ENCODE measurements around the gene FCRL5.

The FCRL5 gene

DNA sequence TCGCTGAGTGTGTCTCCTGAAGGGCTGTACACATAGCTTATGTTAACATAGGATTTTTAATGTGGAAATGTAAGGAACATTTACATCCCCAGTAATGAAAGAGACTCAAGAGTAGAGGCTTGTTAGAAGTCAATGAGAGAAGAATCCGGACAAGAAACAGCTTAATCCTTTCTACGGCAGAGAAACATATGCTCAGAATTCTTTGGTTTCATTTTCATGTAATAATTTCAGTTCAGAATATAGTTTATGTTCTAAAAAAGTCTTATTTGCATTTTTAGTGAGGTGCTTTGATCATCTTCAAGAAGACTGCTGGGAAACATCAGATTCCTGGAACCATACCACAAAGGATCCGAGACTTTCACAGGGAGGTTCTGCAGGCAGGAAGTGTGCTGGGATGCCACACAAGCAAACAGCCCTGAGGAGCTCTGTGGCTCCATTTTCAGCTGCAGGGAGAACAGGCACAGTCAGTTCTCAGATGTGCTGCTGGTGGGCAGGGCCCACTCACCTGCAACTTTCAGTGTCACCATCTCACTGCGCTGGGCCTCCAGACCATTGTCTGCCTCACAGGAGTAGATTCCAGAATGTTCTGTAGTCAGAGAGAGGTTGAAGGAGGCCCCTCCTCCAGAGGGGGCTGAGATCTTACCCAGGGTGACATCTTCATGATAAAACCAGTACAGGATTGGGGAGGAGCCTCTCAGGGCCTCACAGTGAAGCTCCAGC, 28.4 kb downstream of the FCRL5 start:
- no peak for DNase-seq (ENCODE audit: low spot score)

DNA sequence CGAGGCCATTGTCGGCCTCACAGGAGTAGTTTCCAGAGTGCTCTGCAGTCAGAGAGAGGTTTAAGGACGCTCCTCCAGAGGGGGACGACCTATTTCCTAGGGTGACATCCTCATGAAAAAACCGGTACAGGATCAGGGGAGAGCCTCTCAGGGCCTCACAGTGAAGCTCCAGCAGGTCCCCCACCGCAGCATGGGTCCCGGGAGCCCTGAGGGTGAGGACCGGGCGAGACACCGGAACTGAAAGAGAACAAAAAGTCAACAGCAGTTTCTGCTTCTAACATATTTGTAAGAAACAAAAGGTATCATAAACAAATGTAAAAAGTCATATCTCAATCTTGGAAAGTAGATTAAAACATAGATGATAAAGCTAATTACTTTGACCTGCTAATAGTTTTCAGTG, 31.3 kb downstream of the FCRL5 start:
- no peak for DNase-seq (ENCODE audit: low spot score)

DNA sequence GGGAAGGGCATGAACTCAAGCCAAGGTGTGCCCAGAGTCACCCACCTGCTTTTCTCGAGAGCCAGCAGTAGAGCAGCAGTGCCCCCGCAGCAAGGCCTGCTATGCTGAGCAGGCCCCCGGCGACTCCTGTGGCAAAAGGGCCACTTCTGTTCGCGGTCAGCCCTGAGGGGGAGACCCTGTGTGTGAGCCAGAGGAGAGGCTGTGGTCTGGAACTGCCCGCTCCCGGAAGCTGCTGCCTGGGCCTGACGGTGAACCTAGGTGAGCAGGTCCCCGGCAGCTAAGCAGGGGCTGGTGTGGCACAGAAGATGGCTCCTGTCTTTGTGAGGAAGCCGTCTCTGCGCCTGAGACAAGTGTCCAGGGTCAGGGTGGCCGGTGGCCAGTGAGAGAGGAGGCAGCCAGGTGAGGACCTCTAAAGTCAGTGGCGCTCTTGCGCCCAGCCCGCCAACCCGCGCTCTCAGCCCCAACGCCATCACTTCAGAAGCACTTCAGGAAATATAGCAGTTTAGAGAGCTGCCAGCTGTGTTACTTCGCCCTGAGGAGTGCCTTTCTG, 31.9 kb downstream of the FCRL5 start:
- DNase-seq (ENCODE audit: low spot score): no peak

DNA sequence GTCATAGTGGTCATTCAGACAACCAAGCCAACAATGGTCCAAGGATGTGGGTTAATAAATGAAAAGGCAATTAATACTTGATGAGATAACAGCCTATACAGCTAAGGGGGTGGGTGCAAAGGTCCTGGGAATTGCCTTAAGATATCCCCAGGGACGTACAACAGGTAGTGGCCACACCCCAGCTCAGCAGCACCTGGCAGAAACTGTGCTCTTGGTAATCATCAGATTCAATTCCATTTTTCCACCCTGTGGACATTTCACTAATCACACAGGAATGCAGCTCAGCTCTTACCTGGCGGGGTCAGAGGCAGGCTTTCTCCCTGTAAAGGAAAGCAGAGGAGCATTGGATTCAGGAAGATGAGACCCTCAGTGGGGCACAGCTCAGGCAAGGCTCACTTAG, 32.9 kb downstream of the FCRL5 start:
- DNase-seq (ENCODE audit: low spot score): no peak

DNA sequence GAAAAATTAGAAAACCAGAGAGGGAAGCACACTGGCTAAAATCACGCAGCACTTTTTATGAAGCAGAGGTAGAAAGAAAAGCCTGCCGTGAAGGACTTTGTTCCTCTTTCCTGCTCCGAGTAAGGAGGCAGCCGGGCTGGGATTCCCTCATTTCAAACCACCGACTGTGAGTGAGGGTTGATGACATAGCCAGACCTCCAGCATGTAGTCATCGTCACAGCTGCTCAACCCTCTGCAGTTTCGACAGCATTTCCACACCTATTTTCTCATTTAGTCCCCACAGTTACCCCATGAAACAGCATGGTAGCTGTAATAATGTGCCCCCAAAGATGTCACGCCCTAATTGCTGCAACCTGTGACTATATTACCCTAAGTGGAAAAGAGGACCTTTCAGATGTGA, 35.3 kb downstream of the FCRL5 start:
- no peak for DNase-seq (ENCODE audit: low spot score)

DNA sequence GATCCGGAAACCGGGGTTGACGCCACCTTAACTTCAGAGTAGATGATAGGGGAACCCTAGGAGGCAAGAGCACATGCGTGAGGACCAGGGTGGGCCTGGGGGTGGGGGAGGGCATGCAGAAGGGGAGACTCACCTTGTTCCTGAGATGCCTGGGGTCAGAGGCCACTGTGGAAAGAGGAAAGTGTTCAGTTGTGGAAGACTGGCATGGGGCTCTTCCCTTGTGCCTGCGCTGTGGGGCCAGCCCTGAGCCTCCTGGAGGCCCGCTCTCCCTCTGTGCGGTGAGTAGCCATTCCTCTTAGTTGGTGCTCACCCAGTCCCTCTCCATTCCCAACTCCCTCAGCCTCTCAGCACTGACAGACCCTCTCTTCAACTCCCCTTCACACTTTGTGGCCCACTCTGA, 36.6 kb downstream of the FCRL5 start:
- no peak for DNase-seq (ENCODE audit: low spot score)

DNA sequence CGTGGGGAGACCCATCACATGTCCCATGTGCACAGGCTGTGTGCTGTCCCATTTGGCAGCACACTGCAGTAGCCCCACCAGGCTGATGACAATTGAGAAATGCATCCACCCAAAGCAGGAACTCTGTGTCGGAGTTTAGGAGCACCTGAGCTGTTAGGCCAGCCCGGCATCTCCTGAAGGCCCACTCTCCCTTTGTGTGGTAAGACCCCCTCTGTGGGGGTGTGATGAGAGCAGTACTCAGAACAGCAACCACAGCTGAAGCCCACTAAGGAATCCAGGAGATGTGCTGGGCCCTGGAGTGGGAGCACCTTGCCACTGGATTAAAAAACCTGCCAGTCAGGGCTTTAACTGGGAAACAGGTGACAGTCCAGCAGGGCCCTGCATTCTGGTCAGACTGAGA, 37.2 kb downstream of the FCRL5 start:
- DNase-seq (ENCODE audit: low spot score): no peak

DNA sequence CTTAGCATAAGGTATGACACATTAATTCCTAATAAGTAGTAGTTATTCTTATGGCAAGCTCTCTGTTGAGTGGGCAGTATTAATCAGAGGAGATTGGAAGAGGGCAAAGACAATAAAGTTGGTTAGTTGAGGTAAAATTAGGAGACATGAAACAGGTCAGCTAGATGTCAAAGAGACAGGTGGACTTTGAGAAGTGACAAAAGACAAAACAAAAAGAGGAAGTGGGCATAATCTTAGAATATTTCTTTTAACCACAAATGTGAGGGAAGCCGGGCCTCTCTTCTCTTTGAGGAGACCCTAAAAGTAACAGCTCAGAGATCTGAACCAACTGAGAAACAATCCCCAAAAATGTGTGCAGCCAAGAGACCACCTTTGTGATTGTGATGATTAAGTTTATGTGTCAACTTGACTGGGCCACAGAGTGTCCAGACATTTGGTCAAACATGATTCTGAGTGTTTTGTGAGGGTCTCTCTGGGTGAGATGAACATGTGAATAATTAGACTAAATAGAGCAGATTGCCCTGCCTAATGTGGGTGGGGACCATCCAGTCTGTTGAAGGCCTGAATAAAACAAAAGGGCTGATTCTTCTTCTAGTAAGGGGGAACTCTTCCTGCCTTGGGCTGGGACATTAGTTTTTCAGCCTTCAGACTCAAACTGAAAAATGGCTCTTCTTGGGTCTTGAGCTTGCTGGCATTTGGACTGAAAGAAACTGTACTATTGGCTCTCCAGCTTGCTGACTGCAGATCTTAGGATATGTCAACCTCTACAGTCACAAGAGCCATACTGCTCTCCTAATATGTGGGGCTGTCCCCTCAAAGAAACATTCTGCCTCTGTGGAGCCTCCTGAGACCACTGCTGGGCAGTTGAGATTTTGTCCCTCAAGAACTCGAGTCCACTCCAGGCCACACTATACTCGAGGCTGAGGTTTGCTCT, 40.0 kb downstream of the FCRL5 start:
- DNase-seq (ENCODE audit: low spot score): no peak

DNA sequence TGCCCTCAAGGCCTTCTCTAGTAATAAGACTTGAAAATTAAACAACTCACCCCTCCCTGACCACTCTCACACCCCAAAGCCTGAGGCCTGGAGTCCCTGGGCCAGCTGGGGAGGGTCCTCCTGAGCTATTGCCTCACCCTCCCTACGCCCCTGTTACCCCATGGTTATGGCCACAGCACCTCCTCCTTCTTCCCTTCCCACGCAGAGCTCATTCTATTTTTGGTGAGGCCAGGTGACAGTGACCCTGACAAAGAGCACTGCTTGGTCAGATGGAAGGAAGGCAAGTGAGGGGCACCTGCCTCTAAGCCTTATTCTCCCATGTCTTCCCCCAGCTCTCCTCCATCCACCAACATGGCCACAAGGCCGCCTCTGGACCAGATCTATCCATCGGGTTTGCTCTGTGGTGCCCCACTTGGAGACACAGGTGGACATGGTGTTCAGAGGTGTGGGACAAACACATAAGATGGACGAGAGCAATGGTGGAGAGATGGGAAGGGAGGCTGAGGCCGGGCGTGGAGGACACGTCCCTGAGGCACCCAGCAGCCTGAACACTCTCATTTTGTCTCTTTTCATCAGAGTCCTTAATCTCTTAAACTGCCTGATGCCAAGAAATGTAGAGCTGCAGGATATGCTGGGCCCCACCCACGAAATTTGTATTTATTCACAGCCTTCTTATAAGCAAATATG, 42.6 kb downstream of the FCRL5 start:
- no peak for DNase-seq (ENCODE audit: low spot score)

DNA sequence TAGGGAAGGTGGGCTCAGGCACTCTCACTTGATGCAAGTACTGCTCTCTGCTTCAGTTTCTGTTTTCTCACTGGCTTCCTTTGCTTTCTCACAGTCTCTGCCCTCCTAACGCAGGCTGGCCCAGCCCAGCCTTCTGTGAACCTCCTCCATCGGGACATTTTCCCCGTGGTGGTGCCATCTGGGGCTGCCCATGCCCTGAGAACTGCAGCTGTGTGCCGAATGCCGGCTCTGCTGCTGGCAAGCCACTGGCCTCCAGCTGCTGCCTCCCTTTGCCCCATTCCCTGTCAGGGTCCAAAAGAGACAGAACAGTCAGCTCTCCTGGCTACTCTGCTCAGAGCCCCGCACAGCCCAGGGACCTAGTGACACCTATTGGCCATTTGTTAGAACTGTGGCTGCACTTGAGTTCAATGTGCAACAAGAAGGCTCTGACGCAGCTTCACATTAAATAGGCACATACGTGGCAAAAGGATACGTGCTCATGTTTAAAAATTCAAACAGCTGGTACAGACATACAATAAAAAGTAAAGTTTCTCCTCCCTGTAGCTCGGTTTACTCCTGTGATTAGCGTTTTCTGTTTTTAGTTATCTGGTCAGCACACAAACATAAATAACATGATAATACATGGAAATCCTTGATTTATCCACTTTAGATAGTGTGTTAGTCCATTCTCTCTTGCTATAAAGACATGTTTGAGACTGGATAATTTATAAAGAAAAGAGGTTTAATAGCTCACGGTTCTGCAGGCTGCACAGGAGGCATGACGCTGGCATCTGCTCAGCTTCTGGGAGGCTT, 46.6 kb downstream of the FCRL5 start:
- DNase-seq (ENCODE audit: low spot score): peak; percentile 81

DNA sequence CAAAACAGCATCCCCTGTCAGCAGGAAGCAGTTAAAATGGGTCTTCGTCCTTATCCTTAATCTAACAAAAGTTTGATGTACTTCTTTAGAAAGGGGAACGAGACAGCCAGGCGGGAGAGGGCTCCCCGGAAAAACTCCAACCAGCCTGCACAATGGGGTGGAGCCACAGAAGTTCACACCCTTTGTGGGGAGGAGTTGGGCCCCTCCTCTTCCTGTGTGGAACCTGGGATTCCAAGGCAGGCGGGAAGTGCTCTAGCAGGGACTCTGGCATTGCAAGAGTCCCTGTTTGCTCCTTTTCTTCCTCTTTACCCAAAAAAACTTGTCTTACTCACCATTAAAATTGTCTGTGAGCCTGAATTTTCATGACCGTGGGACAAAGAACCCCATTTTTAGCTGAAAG, 47.7 kb downstream of the FCRL5 start:
- DNase-seq (ENCODE audit: low spot score): no peak

DNA sequence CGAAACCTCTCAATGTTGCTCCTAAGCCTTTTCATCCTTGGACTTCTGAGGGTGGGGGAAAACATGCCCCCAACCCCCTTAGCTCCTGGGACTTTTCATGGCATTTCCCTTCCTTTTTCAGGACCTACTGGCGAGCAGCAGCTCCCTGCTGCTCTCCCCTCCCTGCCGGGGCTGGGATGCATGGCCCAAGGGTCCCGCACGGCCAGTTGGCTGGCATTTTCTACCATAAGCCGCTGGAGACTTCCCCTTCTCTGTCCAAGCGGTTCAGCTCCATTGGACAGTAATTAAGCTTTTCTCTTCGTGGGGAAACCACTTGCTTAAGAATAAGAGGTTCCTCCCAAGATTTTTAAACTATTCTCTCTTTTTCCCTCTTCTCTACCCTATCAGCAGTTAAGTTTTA, 52.8 kb downstream of the FCRL5 start:
- DNase-seq (ENCODE audit: low spot score): no peak

DNA sequence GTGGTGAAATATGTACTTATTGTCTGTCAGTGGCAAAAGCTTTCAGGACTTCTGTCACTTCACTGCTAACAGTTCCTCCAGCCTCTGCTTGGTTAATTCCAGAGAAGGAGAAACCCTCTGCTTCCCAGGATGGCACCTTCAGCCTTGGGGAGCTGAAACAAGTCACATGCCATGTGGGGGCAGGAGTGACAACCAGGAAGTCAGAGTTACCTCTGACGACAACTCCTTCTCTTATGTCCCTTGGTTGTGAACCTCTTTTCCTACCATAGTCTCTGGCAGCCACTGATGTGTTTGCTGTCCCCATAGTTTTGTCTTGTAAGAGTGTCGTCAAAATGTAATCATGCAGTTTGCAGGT, 53.6 kb downstream of the FCRL5 start:
- DNase-seq (ENCODE audit: low spot score): no peak

DNA sequence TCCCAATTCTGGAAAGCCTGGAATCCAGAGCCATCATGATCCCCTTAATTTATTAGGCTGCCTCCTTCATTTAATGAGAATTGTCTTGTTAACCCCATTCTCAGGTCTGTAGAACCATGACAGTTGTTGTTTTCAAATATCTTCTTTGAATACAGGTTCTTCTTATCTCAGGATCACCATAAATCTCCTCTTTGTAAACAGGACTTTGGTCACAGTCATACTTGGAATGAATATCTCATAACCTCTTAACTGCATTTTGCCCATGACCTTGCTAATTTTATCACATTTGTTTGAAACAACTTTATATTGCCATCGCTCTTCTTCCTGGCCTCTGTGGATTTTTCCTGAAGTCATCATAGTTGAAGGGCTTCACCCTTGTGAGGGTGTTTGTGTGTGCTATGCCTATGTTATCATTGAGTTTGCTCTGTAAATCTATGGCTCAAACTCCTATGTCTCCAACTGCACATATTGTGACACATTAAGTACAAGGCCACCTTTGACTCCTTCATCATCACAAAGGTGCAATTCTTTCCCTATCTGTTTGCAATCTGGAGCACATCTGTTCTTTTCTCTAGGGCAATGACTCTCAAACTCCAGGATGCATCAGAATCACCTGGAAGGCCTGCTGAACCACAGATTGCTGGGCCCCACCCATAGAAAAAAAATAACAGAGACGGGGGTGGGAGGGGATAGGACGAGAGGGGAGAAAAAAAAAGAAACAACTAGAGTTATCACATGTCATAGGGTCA, 54.2 kb downstream of the FCRL5 start:
- DNase-seq (ENCODE audit: low spot score): no peak

DNA sequence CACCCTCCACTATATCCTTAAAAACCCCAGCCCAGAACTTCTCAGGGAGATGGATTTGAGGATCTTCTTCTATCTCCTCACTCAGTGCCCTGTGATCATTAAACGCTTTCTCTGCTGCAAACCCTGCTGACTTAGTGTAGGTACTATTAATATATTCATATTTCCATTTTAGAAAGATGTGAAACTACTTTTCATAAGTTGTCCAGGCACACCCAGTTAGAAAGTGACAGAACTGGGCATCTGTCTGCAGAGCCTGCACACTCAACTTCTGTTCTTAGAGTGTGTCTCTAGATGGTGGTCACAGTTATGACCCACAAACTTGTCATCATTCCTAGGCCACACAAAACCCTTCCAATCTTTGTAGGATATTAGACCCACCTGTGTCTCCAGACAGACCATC, 55.0 kb downstream of the FCRL5 start:
- DNase-seq (ENCODE audit: low spot score): no peak

DNA sequence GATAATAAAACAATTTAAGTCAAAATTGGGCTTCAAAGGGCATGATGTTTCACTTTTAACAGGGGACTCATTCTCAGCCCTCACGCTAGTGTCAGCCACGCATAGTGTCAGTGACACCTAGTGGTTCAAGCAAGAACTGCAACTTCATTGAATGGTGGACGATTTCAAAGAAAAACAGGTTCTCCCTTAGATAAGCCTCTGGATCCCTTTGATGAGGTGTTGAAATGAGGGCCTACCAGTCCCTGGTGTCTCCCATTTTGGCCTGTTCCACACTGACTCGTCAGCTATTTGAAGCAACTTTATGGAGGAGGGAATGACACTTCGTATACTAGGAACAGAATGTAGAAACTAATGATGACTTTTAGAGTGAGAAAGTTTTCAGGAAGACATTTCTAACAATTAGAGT, 56.2 kb downstream of the FCRL5 start:
- peak; percentile 54 for DNase-seq (ENCODE audit: low spot score)

DNA sequence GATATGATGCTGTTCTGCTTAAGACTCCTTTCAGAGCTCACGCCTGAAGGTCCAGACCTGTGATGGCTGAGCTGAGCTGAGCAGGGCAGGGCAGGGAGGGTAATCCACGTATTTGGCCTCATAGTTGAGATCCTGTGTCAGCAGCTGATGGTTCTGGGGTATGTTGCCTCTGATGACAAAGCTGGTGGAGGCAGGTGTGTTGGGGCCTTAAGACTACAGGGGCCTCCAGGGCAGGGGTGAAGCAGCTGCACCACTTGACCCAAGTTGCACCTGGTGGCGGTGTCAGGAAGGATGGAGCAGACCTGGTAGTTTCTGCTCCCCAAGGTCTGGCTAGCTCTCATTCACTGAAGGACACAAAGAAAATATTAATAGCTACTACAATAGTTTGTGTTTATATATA, 57.0 kb downstream of the FCRL5 start:
- DNase-seq (ENCODE audit: low spot score): no peak

DNA sequence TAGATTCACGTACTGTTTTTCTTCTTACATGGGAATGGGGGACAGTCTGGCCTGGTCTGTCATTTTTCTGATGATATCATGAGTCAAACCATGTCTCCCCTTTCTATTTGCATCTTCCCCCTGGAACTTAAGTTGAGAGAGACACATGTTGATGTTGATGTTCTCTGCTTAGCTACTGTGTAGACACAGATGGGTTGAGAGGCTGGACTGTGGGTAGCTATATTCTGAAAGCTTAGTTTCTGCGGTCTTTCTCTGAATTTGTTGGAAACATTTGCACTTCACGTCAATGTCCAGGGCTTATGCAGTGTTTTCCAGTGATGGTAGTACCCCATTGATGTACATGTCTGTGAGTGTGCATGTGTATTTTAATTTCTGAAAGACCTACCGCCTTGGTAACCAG, 58.2 kb downstream of the FCRL5 start:
- DNase-seq (ENCODE audit: low spot score): no peak

DNA sequence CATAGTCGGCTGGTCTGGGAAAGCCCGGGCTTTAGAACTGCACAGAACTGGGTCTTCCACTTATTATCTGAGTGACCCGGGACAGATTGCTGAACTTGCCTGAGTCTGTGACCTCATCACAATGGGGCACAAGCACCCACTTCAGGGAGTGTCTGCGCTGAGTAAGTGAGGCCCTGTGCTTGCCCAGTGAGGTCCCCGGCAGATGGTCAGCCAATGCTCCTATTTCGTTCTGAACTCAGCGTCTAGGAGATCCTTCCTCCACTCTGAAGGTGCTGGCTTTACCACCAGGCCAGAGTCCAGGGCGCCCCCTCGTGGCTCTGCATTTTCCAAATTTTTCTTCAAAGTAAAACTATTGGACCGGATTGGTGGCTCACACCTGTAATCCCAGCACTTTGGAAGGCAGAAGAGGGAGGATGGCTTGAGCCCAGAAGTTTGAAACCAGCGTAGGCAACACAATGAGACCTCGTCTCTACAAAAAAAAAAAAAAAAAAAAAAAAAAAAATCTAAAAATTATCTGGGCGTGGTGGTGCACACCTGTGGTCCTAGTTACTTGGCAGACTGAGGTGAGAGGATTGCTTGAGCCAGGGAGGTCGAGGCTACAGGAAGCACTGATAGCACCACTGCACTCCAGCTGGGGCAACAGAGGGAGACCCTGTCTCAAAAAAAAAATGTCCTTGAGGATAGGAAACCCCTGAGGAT, 61.7 kb downstream of the FCRL5 start:
- peak; percentile 21 for DNase-seq (ENCODE audit: low spot score)

DNA sequence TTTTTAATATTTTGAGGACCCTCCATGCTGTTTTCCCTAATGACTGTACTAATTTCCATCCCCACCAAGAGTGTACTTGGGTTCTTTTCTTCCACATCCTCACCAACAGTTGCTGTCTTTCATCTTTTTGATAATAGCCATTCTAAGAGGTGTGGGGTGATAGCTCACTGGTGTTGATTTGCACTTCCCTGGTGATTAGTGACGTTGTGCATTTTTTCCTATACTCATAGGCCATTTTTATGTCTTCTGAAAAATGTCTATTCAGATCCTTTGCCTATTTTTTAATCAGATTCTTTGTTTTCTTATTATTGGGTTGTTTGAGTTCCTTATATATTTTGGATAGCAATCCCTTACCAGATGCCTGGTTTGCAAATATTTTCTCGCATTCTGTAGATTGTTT, 64.2 kb downstream of the FCRL5 start:
- DNase-seq (ENCODE audit: low spot score): no peak

DNA sequence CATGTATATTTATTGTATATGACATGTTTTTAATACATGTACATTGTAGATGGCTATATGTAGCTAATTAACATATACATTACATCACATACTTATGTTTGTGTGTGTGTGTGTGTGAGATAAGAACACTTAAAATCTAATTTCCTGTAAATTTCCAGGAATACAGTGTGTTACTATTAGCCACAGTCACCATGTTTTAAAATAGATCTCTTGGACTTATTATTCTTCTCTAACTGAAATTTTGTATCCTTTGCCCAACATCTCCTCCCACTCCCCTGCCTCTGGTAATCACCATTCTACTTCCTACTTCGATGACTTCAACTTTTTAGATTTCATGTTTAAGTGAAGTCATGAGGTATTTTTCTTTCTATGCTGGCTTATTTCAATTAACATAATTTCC, 64.8 kb downstream of the FCRL5 start:
- DNase-seq (ENCODE audit: low spot score): no peak
